Chondrocyte (in vitro differentiated cells): ENCODE results near the gene ITGBL1. TPM values are rescaled to one million over a fixed set of nuclear protein-coding genes. Genes with fewer than 3 reads are reported as not detected.

Experiments
- DNase-seq: peaks from one replicate; pipeline ENCODE4 v3.0.0; 2021; ENCODE audit warnings: mixed read lengths, low spot score
- H3K27ac Mint-ChIP-seq: one replicate; pipeline ENCODE4 v1.8.0; 2021; ENCODE audit warnings: mild to moderate bottlenecking, moderate library complexity, mixed read lengths; ENCODE audit not compliant: unreplicated experiment
- H3K27me3 Mint-ChIP-seq: 2 replicates; pipeline ENCODE4 v1.8.0; 2021; ENCODE audit warnings: low read depth, mixed read lengths
- H3K36me3 Mint-ChIP-seq: 2 replicates; pipeline ENCODE4 v1.8.0; 2021; ENCODE audit warnings: low read depth, mixed read lengths
- H3K4me1 Mint-ChIP-seq: 2 replicates; pipeline ENCODE4 v1.8.0; 2021; ENCODE audit warnings: low read depth, mild to moderate bottlenecking, mixed read lengths
- H3K4me3 Mint-ChIP-seq: one replicate; pipeline ENCODE4 v1.8.0; 2021; ENCODE audit warnings: mild to moderate bottlenecking, moderate library complexity, mixed read lengths; ENCODE audit not compliant: unreplicated experiment
- H3K9me3 Mint-ChIP-seq: 2 replicates; pipeline ENCODE4 v1.8.0; 2021; ENCODE audit warnings: low read depth, mixed read lengths
- total RNA-seq: library from RNA; stranded (reverse); gene quantifications from 3 replicates; pipeline ENCODE4 v1.2.1, GENCODE V29; 2021
- TF ChIP-seq, protein P1 (sequence below): fragments of 200-600 bp; sonication (generic); IDR thresholded peaks from 2 replicates; pipeline ENCODE4 v1.5.0; 2021; ENCODE audit warnings: antibody characterized with exemption, mild to moderate bottlenecking, moderate library complexity

ITGBL1 gene
- total RNA-seq, 1 donor from 2014 or later: 407 TPM

DNA sequence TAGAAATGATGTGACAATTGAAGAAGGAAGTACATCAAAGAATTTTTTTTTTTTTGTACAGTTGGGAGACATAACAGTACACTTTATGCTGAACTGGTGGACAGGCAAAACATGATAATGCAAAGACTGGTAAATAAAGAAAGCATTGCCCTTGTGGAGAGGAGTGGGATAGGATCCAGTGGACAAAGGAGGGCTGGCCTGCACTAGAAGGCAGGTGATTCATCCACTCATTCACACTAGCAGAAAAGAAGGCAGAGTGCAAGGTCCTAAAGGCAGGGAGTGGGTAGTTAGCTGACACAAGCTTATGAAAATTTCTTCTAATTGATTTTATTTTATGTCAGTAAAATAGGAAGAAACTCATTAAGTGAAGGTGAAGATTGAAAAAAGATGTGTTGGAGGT is 18.6 kb upstream of the ITGBL1 start:
- H3K27me3 Mint-ChIP-seq: no peaks in the 10 kb centered on the region
- H3K4me3 Mint-ChIP-seq: no peak overlapping the region
- peaks cover 1% of the 10 kb centered on the region for H3K36me3 Mint-ChIP-seq
- no peak for DNase-seq
- no peak overlapping the region for H3K27ac Mint-ChIP-seq
- TF ChIP-seq, protein P1, sequence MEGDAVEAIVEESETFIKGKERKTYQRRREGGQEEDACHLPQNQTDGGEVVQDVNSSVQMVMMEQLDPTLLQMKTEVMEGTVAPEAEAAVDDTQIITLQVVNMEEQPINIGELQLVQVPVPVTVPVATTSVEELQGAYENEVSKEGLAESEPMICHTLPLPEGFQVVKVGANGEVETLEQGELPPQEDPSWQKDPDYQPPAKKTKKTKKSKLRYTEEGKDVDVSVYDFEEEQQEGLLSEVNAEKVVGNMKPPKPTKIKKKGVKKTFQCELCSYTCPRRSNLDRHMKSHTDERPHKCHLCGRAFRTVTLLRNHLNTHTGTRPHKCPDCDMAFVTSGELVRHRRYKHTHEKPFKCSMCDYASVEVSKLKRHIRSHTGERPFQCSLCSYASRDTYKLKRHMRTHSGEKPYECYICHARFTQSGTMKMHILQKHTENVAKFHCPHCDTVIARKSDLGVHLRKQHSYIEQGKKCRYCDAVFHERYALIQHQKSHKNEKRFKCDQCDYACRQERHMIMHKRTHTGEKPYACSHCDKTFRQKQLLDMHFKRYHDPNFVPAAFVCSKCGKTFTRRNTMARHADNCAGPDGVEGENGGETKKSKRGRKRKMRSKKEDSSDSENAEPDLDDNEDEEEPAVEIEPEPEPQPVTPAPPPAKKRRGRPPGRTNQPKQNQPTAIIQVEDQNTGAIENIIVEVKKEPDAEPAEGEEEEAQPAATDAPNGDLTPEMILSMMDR: no peak
- H3K9me3 Mint-ChIP-seq: peaks cover 3% of the 10 kb centered on the region
- no peaks in the 10 kb centered on the region for H3K4me1 Mint-ChIP-seq

DNA sequence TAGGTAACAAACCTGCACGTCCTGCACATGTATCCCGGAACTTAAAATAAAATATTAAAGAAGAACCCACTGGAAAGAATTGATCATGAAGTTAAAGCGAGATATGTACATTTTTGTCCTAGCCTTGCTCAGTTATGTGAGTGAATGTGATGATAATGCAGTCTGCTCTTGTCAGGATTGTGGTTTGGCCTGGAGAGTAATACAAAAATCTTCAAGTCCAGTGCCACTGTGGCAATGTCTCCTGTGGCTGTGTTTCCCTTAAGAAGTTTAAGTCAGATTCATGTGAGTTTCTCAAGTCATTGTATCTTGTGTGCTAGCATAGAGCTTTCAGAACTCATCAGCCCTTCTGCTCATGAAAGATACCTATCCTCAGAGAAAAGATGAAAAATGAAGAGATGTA is 18.0 kb upstream of the ITGBL1 start:
- Mint-ChIP-seq H3K27ac (peak overlapping the region; percentile 24), H3K36me3 (peaks cover 1% of the 10 kb centered on the region), H3K9me3 (peaks cover 3% of the 10 kb centered on the region), H3K27me3 (no peaks in the 10 kb centered on the region), H3K4me3 (no peak overlapping the region), H3K4me1 (no peaks in the 10 kb centered on the region)
- TF ChIP-seq, protein P1: no peak
- no peak for DNase-seq

DNA sequence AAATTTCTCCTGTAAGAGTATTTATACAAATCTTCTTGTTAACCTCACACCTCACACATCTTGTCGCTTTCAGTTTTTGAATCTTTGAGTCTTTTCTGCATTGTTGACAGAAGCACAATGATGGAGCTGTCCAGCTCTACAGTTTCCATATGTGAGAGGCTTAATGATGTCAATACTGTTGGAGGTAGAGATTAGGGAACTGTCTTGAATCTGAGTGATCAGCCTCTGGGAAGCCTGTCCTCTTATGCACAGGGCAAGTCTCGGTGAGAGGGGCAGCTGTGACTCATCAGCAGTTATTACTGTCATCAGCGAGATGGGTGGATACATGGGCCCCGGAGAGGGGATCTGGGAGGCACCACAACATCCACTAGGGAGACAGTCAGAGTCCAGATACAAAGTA is 4.6 kb upstream of the ITGBL1 start:
- no peaks in the 10 kb centered on the region for H3K27me3 Mint-ChIP-seq
- H3K4me1 Mint-ChIP-seq: peaks cover 34% of the 10 kb centered on the region
- H3K36me3 Mint-ChIP-seq: no peaks in the 10 kb centered on the region
- no peaks in the 10 kb centered on the region for H3K9me3 Mint-ChIP-seq
- H3K27ac Mint-ChIP-seq: no peak overlapping the region
- DNase-seq: no peak
- TF ChIP-seq, protein P1: no peak
- no peak overlapping the region for H3K4me3 Mint-ChIP-seq

DNA sequence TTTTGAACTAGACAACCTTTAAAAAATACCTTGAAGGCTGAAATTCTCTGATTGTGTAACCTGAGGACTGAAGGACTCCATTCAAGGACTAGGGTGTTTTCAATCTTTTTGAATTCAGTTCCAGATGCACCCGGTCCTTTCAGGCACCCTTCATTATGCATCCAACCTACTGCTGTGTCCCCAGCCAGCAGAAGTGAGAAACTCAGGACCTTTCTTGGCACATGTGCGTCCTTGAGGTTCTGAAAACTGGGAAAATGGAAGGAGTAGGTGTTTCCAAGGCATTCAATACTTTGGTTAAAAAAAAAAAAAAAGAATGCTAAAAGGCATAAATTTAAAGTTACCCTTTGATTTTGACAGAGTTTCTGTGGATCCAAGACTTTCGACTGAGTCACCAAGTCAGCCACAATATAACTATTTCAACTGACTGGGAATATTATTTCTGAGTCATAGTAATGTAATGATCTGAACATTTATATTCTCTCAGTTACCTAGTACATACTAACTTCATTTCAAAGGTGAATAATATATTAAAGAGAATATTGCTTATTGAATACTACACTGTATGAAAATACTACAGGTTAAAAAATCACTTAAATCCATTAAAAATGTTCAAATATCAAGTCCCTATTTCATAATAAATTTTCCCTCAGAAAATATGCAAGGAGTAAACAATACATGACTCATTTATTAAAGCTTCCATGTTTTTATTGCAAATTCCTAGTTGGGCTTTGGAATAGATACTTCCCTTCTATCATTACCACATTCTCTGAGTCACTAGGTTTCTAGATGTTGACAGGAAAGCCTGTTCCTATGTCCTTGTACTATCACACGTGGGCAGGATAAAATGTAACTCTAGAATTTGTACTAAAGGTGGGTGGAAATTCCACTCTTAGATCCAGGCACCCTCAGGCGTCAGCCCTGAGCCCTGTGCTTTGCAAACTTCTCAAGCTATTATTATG is 2.4 kb upstream of the ITGBL1 start:
- no peak for DNase-seq
- H3K27ac Mint-ChIP-seq: peak overlapping the region; percentile 96
- H3K9me3 Mint-ChIP-seq: no peaks in the 10 kb centered on the region
- TF ChIP-seq, protein P1: no peak
- H3K36me3 Mint-ChIP-seq: peaks cover 5% of the 10 kb centered on the region
- no peaks in the 10 kb centered on the region for H3K27me3 Mint-ChIP-seq
- H3K4me1 Mint-ChIP-seq: peaks cover 51% of the 10 kb centered on the region
- H3K4me3 Mint-ChIP-seq: peak overlapping the region; percentile 5

DNA sequence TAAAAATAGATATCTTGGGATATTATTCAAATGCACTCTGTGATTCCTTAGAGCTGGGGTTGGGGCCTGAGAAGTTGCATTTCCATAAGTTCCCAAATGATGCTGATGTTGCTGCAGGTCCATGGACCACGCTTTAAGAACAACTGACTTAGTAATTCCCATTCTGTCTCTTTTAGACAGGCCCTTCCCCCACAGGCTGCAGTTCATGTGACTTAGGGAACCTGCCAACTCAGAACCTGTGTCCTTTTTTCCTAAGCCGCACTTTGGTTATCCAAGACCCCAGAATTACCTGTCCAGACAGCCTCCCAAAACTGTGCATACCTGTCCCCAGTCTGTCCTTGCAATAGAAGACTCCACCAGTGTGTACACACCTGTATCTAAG is 1.7 kb upstream of the ITGBL1 start:
- H3K27ac Mint-ChIP-seq: peak overlapping the region; percentile 96
- H3K36me3 Mint-ChIP-seq: peaks cover 5% of the 10 kb centered on the region
- DNase-seq: no peak
- TF ChIP-seq, protein P1: no peak
- no peaks in the 10 kb centered on the region for H3K9me3 Mint-ChIP-seq
- no peaks in the 10 kb centered on the region for H3K27me3 Mint-ChIP-seq
- H3K4me1 Mint-ChIP-seq: peaks cover 56% of the 10 kb centered on the region
- peak overlapping the region; percentile 5 for H3K4me3 Mint-ChIP-seq
